ENCODE results near the gene NDUFB1.

DNA sequence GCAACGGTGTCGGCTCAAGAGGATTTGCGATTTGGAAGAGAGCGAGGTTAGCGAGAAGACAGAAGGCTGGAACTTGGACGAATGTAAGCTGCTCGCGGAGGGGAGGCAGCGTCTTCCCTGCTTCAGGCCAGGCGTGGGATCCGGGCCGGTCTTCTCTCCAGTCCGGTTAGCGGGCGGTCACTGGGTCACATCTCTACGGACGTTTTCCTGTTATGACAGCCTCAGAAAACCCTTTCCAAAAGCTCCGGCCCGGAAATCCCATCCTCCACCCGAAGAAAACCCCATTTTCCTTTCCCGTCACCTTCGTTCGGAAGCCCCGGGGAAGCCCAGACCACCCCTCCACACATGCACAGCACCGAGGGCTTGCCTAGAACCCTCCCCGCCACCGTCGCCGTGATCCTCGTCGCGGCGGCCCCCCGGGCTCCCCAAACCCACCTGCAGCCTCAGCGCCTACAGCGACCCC, 268 bp downstream of the NDUFB1 start:
- TF ChIP-seq CTCF (conservative IDR thresholded peaks at IDR 0.05; ENCODE audit: low read depth, low read length) = no peak
- no peak for TF ChIP-seq POLR2A (IDR thresholded peaks at IDR 0.05; ENCODE audit: low read depth, low read length)
- no peak for TF ChIP-seq RFX5 (IDR thresholded peaks at IDR 0.05; ENCODE audit: low read depth, low read length)
- no peak for TF ChIP-seq RAD21 (IDR thresholded peaks at IDR 0.05; ENCODE audit: low read length)
- no peak for TF ChIP-seq USF2 (IDR thresholded peaks at IDR 0.05; ENCODE audit: low read depth, low read length)
- no peak for TF ChIP-seq RCOR1 (IDR thresholded peaks at IDR 0.05; ENCODE audit: insufficient replicate concordance, low read length)
- TF ChIP-seq MXI1 (IDR thresholded peaks at IDR 0.05; ENCODE audit: borderline replicate concordance, low read depth, low read length) = no peak
- TF ChIP-seq, protein P1, sequence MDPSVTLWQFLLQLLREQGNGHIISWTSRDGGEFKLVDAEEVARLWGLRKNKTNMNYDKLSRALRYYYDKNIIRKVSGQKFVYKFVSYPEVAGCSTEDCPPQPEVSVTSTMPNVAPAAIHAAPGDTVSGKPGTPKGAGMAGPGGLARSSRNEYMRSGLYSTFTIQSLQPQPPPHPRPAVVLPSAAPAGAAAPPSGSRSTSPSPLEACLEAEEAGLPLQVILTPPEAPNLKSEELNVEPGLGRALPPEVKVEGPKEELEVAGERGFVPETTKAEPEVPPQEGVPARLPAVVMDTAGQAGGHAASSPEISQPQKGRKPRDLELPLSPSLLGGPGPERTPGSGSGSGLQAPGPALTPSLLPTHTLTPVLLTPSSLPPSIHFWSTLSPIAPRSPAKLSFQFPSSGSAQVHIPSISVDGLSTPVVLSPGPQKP (IDR thresholded peaks at IDR 0.05; ENCODE audit: borderline replicate concordance, low read depth, low read length) = no peak
- TF ChIP-seq CEBPB (IDR thresholded peaks at IDR 0.05; ENCODE audit: low read depth, low read length) = no peak
- no peak; the same call in 1 of the 2 replicates for TF ChIP-seq MAZ (IDR thresholded peaks at IDR 0.05; ENCODE audit: borderline replicate concordance, low read depth, low read length)
- no peak for TF ChIP-seq SMC3 (IDR thresholded peaks at IDR 0.05; ENCODE audit: low read depth, low read length)
- TF ChIP-seq MAFK (IDR thresholded peaks at IDR 0.05; ENCODE audit: low read depth, low read length) = no peak

Data from IMR-90 (cell line).